ENCODE results near the gene ETDC. TPM values are rescaled to one million over a fixed set of nuclear protein-coding genes. Genes with fewer than 3 reads are reported as not detected.
"Not testable (repeated sequence)": the region's sequence is repeated elsewhere in the genome, so short reads cannot be mapped to it uniquely, and the experiment has no call there.

Gene ETDC
- total and polyA plus RNA-seq, 2 experiments from 2014 or later, result not detected

DNA sequence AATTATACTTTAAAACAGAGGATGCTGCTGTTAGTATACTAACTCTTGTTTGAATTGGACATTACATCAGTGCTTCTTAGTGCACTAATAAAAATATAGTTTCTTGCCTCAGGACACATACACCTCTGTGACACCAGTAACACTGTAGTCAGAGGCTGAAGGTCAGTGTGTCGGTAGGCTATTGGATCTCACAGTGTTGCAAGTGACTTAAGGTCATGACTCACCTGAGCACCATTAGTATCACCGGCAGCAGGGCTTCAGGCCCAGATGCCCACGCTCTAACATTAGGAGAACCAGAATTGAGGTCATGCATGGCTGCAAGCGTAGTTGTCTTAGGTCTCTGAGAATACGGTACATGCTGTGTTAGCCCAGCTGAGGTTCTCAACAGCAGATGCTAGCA is 15.2 kb downstream of the ETDC start:
- Mint-ChIP-seq H3K27me3 (ENCODE audit: insufficient read depth, low read depth, poor library complexity) (no peaks in the 10 kb centered on the region), H3K27ac (no peak overlapping the region), H3K9me3 (peaks cover 33% of the 10 kb centered on the region; the same call in 2 of the 3 replicates), H3K4me1 (no peaks in the 10 kb centered on the region), H3K36me3 (ENCODE audit: low read depth) (peaks cover 40% of the 10 kb centered on the region; the same call in 2 of the 3 replicates), H3K4me3 (no peak overlapping the region)
- DNase-seq (ENCODE audit: low spot score) (no peak), ATAC-seq (no peak)
- H3K27me3 ChIP-seq (ENCODE audit: insufficient read depth), result no peaks in the 10 kb centered on the region
- H2AFZ ChIP-seq, result no peak overlapping the region
- no peaks in the 10 kb centered on the region for H3K9me2 ChIP-seq (ENCODE audit: insufficient read depth)
- no peak overlapping the region for H3K27ac ChIP-seq (ENCODE audit: low read depth)
- no peaks in the 10 kb centered on the region for H4K20me1 ChIP-seq (replicated peaks; ENCODE audit: insufficient read depth)
- H3K36me3 ChIP-seq (ENCODE audit: insufficient read depth), result no peaks in the 10 kb centered on the region
- no peak overlapping the region for H3K4me2 ChIP-seq
- TF ChIP-seq CTCF (conservative IDR thresholded peaks at IDR 0.05; ENCODE audit: low read depth in 2 of 2) (no peak), EZH2 (IDR thresholded peaks at IDR 0.05; ENCODE audit: low read depth, unreplicated experiment) (no peak), POLR2AphosphoS5 (IDR thresholded peaks at IDR 0.05; ENCODE audit: low read depth) (no peak), NANOG (IDR thresholded peaks at IDR 0.05; ENCODE audit: borderline replicate concordance) (no peak), STAT1 (IDR thresholded peaks at IDR 0.05; ENCODE audit: unreplicated experiment) (no peak), ZNF331 (CRISPR knock-in tag; IDR thresholded peaks at IDR 0.05; ENCODE audit: low read depth) (no peak)
- H3K4me3 ChIP-seq, result no peak overlapping the region
- H3K4me1 ChIP-seq (ENCODE audit: insufficient read depth), result no peaks in the 10 kb centered on the region
- H3K79me2 ChIP-seq (replicated peaks; ENCODE audit: insufficient read depth), result no peaks in the 10 kb centered on the region
- H3F3A ChIP-seq (replicated peaks; ENCODE audit: low read depth), result no peaks in the 10 kb centered on the region

GRCh38 chrX:135325036-135325818 is 15.9 kb downstream of the ETDC start:
- H3K9me2 ChIP-seq (ENCODE audit: insufficient read depth); H3K79me2 ChIP-seq (replicated peaks; ENCODE audit: insufficient read depth); H3K27ac Mint-ChIP-seq; H3K4me2 ChIP-seq; H4K20me1 ChIP-seq (replicated peaks; ENCODE audit: insufficient read depth); H3K27me3 ChIP-seq (ENCODE audit: insufficient read depth); H3K4me3 Mint-ChIP-seq; ATAC-seq; H3K27ac ChIP-seq (ENCODE audit: low read depth); H2AFZ ChIP-seq; H3F3A ChIP-seq (replicated peaks; ENCODE audit: low read depth); H3K27me3 Mint-ChIP-seq (ENCODE audit: insufficient read depth, low read depth, poor library complexity); DNase-seq (ENCODE audit: low spot score); H3K36me3 ChIP-seq (ENCODE audit: insufficient read depth); H3K4me1 ChIP-seq (ENCODE audit: insufficient read depth); H3K4me1 Mint-ChIP-seq; H3K4me3 ChIP-seq: not testable (repeated sequence)
- H3K36me3 Mint-ChIP-seq (ENCODE audit: low read depth), result peaks cover 41% of the 10 kb centered on the region; the same call in 2 of the 3 replicates
- peaks cover 32% of the 10 kb centered on the region; the same call in 2 of the 3 replicates for H3K9me3 Mint-ChIP-seq

DNA sequence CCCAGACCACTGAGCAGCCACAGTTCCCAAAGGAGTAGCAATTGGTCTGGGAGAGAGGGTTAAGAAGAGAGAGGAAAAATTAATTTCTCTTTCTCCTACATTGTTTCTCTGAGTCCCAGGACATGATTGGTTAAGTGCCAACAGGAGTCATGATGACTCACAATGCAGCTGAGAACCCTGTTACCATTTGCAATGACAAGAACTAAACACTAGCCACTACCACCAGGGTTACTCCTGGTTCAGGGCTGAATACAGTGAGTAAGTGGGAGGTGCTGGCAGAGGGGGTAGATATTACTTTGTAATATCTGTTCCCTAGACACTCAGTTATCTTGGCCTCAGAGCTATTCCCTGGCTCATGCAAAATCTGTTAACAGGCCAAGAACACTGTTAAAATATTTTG is 18.0 kb downstream of the ETDC start:
- Histone ChIP-seq H2AFZ (no peak overlapping the region), H3K4me2 (no peak overlapping the region), H3K9me2 (ENCODE audit: insufficient read depth) (no peaks in the 10 kb centered on the region), H4K20me1 (replicated peaks; ENCODE audit: insufficient read depth) (no peaks in the 10 kb centered on the region), H3F3A (replicated peaks; ENCODE audit: low read depth) (no peaks in the 10 kb centered on the region), H3K27me3 (ENCODE audit: insufficient read depth) (no peaks in the 10 kb centered on the region), H3K79me2 (replicated peaks; ENCODE audit: insufficient read depth) (0 out of 2 replicates have a peak, but pooled peaks cover 9% of the 10 kb centered on the region), H3K27ac (ENCODE audit: low read depth) (no peak overlapping the region), H3K4me3 (no peak overlapping the region), H3K36me3 (ENCODE audit: insufficient read depth) (no peaks in the 10 kb centered on the region), H3K4me1 (ENCODE audit: insufficient read depth) (peaks cover 8% of the 10 kb centered on the region)
- Mint-ChIP-seq H3K36me3 (ENCODE audit: low read depth) (peaks cover 23% of the 10 kb centered on the region; the same call in 2 of the 3 replicates), H3K27me3 (ENCODE audit: insufficient read depth, low read depth, poor library complexity) (peaks cover 2% of the 10 kb centered on the region), H3K4me3 (no peak overlapping the region), H3K4me1 (peaks cover 11% of the 10 kb centered on the region), H3K27ac (no peak overlapping the region), H3K9me3 (peaks cover 15% of the 10 kb centered on the region; the same call in 1 of the 3 replicates)
- ATAC-seq (no peak), DNase-seq (ENCODE audit: low spot score) (no peak)
- no peak for TF ChIP-seq ZNF331 (CRISPR knock-in tag; IDR thresholded peaks at IDR 0.05; ENCODE audit: low read depth)
- no peak for TF ChIP-seq EZH2phosphoT487 (IDR thresholded peaks at IDR 0.05; ENCODE audit: unreplicated experiment)
- TF ChIP-seq CREB1 (CRISPR knock-in tag; IDR thresholded peaks at IDR 0.05; ENCODE audit: low read depth), result no peak
- no peak for TF ChIP-seq POLR2AphosphoS5 (IDR thresholded peaks at IDR 0.05; ENCODE audit: low read depth)
- no peak for TF ChIP-seq NANOG (IDR thresholded peaks at IDR 0.05; ENCODE audit: borderline replicate concordance)
- TF ChIP-seq, protein P1, sequence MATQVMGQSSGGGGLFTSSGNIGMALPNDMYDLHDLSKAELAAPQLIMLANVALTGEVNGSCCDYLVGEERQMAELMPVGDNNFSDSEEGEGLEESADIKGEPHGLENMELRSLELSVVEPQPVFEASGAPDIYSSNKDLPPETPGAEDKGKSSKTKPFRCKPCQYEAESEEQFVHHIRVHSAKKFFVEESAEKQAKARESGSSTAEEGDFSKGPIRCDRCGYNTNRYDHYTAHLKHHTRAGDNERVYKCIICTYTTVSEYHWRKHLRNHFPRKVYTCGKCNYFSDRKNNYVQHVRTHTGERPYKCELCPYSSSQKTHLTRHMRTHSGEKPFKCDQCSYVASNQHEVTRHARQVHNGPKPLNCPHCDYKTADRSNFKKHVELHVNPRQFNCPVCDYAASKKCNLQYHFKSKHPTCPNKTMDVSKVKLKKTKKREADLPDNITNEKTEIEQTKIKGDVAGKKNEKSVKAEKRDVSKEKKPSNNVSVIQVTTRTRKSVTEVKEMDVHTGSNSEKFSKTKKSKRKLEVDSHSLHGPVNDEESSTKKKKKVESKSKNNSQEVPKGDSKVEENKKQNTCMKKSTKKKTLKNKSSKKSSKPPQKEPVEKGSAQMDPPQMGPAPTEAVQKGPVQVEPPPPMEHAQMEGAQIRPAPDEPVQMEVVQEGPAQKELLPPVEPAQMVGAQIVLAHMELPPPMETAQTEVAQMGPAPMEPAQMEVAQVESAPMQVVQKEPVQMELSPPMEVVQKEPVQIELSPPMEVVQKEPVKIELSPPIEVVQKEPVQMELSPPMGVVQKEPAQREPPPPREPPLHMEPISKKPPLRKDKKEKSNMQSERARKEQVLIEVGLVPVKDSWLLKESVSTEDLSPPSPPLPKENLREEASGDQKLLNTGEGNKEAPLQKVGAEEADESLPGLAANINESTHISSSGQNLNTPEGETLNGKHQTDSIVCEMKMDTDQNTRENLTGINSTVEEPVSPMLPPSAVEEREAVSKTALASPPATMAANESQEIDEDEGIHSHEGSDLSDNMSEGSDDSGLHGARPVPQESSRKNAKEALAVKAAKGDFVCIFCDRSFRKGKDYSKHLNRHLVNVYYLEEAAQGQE (IDR thresholded peaks at IDR 0.05; ENCODE audit: unreplicated experiment), result no peak
- TF ChIP-seq JUNB (IDR thresholded peaks at IDR 0.05; ENCODE audit: unreplicated experiment), result no peak
- TF ChIP-seq ETS1 (IDR thresholded peaks at IDR 0.05), result no peak

All from GM23338 (cell line).